ENCODE data around the gene UCHL5.
A peak's percentile ranks its signal among the peaks of the same experiment; 100 is the strongest.

Gene UCHL5, protein sequence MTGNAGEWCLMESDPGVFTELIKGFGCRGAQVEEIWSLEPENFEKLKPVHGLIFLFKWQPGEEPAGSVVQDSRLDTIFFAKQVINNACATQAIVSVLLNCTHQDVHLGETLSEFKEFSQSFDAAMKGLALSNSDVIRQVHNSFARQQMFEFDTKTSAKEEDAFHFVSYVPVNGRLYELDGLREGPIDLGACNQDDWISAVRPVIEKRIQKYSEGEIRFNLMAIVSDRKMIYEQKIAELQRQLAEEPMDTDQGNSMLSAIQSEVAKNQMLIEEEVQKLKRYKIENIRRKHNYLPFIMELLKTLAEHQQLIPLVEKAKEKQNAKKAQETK

DNA sequence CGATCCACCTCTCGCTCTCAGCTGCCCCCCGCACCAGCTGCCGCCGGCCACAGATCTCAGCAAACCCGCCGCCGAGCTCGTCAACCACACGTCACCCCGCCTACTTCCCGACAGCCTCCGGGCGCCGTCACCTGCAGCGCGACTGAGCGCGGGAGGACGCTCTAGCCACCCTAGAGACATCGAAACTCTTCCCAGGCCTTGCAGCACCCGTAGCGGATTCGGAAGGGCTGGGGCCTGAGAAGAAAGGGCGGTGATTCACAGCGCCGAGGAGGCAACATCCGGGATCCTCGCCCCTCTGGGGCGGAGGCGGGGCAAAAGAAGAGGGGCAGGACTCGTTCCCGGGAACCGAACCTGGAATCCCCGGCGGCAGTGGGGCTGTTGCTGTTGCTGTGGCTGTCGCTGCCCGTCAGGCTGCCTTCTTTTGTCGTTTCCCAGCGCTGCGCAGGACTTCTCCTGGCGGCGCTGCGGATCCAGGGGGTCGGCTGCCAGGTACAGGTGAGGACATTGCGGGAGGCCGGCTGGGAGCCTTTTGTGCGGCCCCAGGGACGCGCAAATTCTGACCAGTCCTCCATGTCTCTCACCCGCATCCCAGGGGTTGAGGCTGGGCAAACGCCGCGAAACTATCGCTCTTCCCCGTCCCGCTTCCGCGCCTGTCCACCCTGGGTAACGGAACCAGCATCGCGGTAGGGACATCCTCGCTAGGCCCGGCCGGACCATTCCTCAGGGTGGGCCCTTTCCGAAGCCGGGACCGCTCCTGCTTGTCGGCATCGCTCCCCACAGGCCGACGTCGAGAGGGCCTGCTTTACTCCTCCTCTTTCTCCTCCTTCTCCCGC, at the start of gene UCHL5, which contains the start of gene RO60:
UCHL5 (minus strand) TSS at position 79 of the 833 bp plus-strand sequence. CDS start 100 bp downstream, outside the sequence.
RO60 (plus strand) TSS at position 331 of the 833 bp plus-strand sequence. CDS start 9,443 bp downstream, outside the sequence.
- DNase-seq: peak; percentile 84 to 98 (median 96)

DNA sequence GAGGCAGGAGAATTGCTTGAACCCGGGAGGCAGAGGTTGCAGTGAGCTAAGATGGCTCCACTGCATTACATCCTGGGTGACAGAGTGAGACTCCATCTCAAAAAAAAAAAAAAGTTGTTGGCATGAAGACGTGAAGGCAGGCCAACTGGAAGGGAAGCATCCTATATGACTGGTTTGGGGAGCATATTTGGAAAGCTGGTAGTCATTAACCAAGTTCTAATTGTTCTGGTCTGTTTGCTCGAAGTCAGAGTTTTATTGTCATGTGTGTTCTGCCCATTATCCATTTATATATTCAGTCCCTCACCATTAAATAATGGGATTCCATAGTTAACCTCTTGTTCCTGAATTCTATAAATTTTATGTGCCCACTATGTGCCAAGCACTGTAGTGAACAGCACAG, 49.3 kb upstream of the UCHL5 start:
- no peak for DNase-seq

DNA sequence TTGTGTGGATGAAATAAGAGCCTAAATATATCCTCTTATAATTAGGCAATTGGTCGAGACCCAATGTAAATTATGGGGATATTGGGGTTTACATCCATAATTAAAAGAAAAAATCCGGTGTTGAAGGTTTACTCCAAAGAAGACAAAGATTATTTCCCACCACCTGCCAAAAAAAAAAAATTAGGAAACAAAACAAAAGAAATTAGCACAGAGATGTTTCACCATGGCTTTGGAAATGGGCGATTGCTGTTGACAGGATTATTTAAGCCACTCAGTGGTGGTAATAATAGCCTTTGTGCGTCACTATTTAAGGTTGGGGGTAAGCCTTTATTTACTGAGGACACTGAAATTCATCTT, 46.6 kb upstream of the UCHL5 start:
- no peak for DNase-seq

DNA sequence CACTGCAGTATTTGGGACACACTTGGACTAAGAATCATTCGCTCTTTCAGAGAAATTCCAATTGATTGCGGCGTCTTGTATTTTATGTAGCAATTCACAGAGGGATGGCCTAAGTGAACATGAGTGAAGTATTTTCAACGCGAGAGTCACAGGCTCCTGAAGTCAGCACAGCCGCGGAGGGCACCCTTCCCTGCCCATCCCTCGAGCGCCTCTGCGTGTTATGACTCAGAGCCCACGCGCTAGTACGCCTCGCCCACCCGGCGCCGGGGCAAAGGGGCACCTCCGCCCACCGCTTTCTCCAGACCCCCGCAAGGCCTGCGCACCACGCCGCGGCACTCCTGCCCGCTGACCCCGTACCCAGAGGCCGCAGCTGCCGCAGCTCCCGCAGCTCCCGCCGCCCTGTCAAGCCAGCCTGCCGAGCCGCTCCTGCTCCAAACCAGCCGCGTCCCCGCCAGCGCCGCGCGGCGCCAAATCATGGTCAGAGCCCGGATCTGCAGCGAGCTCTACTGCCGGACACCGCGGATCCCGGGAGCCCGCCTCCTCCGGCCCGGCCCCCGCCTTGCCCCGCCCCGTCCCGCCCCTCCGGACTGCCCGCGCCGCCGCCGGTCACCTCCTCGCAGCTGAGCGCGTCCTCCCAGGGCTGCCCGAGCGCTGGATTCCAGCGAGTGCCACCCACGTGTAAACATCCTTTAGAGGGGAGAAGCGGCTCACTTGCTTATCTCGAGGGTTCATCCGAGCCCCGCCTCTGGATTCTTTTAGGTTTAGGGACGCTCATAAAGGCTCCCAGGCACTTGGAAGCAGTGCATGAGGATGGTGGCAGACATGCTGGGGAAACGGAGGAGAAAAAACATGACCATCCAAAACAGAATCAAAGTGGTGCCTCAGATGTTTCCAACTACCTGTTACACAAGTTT, 46.0 kb upstream of the UCHL5 start, which contains the start of gene GLRX2:
GLRX2 (minus strand) TSS at position 508 of the 914 bp plus-strand sequence; CDS start at position 476, 32 bp downstream.
- DNase-seq: peak; percentile 19 to 93 (median 82)

DNA sequence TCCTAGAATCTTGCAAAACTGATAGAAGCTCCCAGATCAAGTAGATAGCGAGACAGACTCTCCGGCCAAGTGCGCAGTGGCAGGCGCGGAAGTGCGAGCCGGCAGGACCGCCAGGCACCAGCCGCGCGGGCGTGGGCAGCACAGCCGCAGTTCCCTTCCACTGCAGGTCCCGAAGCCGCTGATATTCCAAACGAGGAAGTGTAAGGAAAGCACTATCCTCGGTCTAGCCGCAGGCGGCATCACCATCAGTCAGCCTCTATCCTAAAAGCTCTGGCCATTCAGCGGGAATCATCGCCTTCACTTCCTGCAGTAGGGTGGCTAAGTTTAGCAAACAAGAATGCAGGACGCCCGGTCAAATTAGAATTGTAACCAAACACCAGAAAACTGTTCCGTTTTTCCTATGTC, 45.3 kb upstream of the UCHL5 start:
- DNase-seq: peak in 50 of 58 donors; percentile 5 to 66 (median 28)

DNA sequence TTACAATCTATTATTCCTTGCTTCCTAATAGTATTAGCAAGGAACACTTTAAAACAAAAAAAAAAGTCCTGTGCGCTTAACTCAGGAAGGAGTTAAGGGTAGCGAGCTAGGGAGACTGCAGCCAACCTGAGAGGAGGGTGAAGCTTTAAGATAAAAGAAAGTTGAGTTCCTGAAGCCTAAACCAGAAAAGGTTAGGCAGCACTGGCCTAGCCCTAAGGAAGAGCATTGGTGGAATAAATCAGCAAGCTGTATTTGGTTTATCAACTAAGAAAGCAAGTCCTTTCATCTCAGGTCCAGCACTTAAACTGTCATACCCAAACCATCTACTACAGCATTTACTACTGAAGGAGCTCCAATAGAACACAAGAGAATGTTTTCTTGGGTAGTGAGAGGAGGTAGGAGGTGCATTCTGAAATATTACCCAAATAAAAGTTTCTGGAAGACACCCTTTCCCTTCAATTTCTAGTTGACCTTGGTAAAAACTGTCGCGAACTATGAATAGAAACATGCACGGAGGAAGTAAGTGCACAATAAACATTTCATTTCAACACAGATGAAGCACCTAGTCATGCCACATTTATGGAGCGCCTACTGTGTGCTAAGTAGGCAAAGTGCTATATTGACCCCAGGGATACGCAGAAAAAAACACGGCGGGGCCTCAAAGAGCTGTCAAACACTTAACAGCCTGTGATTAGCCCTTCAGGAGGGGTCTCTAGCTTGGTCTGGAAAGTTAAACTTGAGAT, 44.8 kb upstream of the UCHL5 start:
- peak in 1 of 58 donors; percentile 34 for DNase-seq

DNA sequence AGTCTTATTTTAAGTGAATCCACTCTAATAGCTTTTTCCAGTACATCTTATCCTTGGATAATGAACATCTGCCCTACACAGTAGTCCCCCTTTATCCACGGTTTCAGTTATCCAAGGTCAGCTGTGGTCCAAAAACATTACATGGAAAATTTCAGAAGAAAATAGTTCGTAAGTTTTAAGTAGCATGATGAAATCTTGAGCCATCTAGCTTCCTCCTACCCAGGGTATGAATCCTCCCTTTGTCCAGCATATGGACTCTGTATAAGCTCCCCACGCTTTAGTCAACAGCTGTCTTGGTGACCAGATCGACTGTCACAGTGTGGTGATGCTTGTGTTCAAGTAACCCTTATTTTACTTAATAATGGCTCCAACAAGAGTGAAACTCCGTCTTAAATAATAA, 43.5 kb upstream of the UCHL5 start:
- DNase-seq: no peak

DNA sequence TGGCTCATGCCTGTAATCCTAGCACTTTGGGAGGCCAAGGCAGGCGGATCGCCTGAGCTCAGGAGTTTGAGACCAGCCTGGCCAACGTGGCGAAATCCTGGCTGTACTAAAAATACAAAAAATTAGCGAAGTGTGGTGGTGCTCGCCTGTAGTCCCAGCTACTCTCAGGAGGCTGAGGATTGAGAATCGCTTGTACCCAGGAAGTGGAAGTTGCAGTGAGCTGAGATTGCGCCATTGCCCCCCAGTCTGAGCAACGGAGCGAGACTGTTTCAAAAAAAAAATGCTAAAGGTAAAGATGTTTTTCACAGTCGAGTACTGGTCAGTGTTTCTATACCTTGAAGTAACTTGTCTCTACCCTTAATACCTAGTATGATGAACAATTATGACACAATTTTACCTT, 35.0 kb upstream of the UCHL5 start:
- no peak for DNase-seq

DNA sequence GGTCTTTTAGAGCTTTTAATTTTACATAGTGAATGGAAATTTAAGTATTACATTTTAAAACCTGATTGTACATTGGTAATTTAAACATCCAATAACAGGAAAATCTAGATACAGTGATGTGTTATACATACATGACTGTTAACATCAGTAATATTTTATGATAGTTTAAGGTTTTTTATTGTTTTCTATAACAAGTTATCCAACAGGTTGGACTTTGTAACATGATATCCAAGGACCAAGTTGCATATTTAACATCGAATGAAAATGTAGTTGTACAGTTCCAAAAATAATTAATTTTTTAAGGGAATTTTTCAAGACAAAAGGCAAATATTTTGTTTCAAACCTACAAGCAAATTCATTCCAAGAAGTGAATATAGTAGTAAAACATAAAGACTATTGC, 31.7 kb upstream of the UCHL5 start:
- DNase-seq: no peak

DNA sequence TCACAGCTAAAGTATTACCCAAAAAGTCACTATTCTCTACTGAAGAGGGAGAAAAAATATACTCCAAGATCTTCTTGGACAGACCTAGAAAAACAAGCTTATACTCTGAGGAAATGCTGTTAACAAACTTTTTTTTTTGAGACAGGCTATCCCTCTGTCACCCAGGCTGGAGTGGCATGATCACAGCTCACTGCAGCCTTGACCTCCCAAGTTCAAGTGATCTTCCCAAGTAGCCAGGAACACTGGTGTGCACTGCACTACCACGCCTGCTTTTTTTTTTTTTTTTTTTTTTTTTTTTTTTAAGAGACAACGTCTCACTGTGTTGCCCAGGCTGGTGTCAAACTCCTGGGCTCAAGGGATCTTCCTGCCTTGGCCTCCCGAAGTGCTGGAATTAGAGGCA, 28.7 kb upstream of the UCHL5 start:
- no peak for DNase-seq

DNA sequence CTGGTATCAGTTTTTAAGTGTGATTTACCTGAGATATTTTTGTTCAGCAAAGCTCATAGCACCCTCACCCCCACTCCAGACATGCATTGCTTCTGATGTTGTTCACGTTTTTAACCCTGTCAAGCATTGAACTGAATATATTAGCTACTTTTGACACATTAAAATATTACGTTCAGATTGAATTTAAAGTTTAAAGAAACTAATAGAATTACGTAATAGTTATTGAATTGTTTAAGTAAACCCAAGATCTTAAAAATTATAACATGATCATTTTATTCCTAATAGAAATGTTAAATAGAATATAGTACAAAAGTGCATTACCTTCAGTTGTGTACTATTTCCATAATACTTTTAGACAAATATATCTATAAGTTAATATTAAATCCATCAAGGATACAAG, 27.2 kb upstream of the UCHL5 start:
- no peak for DNase-seq

DNA sequence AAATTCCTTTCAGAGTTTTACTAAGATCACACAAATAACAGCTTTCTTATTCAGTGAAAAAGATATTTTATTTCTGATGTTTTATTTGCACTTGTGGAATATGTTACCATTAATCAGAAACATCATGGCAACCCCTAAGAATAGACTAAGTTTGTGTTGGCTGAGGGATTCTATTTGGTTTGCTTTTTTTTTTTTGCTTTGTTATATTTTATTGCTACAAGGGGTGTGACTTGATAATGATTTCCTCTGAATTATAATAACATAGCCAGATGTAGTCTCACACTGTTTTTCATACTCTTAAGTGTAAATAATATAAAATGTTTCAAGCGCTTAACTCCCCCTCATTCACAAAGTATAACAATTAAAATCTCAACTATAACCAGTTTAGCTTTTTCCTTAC, 26.1 kb upstream of the UCHL5 start:
- no peak for DNase-seq

DNA sequence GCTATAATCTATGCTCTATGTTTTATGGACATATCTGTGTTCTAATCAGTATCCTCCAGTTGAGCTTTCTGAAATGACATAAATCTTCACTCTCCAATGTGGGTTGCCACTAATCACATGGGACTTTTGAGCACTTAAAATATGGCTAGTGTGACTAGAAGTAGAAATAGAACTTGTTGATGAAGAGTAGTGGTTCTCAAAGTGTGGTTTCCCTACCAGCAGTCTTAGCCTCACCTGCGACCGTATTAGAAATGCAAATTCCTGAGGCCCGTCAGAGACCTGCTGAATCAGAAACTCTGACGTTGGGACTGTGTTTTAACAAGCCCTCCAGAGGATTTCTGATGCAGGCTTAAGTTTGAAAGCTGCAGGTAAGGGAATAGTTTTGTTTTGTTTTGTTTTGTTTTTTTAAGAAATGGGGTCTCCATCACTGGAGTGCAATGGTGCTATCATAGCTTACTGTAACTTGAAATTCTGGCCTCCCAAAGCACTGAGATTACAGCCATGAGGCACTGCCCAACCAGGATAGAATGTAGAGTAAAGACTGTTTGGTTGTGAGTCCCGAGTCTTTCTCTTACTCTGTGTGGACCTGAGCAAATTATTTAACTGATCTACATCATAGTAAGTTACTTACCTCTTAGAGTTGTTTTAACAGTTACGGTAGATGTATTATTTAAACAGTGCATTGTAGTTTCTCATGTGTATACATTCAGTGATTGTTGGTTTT, 24.4 kb upstream of the UCHL5 start:
- no peak for DNase-seq

DNA sequence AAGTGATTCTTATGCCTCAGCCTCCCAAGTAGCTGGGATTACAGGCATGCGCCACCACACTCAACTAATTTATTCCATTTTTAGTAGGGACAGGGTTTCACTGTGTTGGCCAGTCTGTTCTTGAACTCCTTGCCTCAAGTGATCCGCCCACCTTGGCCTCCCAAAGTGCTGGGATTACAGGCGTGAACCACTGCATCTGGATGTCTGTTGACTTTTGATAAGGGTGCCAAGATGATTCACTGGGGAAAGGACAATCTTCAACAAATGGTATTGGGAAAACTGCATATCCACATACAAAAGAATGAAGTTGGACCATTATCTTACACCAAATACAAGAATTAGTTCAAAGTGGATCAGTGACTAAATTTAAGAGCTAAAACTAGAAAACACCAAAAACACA, 20.0 kb upstream of the UCHL5 start:
- DNase-seq: no peak

DNA sequence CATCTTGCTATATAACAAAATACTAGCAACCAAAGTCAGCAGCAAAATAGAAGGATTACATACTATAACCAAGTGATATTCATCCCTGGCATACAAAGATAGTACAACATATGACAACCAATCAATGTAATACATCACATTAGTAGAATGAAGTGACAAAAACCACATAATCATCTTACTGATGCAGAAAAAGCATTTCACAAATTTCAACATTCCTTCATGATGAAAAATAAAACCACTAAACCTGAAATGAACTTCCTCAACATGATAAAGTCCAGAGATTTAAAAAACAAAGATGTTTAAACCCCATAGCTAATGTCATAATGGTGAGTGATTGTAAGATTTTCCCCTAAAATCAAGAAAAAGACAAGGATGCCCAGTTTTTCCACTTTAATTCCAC, 18.8 kb upstream of the UCHL5 start:
- DNase-seq: no peak

DNA sequence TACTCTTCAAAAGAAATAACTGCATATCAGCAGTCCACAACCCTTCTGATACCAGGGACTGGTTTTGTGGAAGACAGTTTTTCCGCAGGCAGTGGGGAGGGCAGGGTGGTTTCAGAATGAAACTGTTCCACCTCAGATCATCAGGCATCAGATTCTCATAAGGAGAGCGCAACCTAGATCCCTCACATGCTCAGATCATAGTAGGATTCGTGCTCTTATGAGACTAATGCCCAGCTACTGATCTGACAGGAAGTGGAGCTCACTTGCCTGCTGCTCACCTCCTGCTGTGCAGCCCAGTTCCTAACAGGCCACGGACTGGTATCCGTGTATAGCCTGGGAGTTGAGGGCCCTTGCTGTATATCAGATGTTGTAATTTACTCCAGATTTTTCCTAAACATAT, 11.8 kb upstream of the UCHL5 start:
- no peak for DNase-seq

DNA sequence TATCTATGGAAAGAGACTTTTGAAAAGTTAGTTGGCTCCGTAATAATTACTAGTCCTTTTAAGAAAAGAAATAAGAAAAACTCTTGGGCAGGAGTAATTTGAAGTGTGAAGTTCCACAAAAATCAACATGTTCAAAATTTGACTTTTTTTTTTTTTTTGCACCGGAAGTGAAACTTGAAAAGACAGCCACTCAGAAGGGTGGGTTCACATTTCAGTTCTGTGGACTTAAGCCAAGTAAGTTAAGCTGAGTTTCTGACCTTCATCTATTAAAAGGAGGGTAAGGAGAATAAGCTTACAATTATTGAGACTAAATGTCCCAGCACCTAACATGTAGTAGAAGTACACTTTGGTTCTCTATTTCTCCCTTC, 11.2 kb upstream of the UCHL5 start:
- DNase-seq: no peak

DNA sequence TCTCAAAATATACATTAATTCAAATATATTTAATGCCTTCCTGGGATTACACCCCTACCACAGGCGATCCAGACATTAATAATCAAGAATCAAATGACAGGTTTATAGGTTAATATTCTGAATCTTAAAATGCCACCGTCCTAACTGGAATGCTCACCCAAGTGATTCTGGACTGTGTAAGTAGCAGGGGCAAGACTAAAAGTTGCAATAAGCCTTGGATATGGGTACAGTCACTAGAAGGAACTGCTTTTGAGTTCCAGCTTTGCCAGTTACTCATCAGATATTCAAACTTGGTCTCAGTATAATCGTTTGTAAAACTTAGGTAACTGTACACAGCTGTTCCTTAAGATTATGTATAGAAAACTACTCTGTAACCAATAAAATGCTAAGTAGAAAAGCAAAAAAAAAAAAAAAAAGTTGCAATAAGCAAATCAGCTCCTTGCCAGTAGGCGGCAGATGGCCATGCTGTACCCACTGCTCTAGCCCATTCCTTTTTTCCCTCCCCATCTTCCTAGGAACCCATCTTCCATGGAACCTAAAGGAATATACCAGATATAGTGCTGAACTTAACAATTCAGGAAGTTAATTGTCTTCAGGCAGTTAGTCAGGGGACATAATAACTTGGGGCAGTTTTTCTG, 10.7 kb upstream of the UCHL5 start:
- no peak for DNase-seq

DNA sequence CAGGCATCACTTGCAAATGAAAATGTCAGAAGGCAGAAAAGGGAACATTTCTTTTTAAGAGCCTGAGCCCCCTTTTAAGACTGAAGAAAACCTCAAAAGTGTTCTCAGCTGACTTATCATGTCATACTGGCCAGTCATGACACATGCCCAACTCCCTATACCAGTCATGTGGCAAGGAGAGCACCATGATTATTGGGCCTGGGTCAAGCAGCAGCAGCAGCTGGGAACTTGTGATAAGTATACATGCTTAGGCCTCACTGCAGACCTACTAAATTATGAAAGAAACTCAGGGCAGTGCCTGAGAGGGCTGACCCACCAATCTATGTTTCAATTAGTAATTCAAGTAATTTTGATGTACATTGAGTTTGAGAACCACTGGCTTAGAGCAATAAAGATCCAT, 8.9 kb upstream of the UCHL5 start:
- DNase-seq: no peak

DNA sequence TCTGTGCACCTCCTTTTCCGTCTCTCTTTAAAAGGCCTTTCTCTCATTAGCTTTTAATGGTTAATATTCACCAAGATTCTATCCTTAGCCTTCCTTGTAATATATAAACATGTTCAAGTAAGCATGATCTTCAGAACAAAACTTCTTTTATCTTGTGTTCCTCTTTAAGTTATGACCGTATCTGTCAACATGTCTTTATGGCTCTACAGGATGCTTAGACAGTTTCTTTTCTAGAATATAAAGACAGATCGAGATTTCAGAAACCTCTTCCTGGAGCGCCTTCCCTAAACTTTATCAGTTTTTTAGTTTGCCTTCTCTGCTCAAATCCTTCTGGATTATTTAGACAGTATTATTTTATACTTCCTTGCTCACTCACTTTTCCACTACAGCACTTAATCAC, 7.4 kb upstream of the UCHL5 start:
- DNase-seq: no peak

All from anterior cingulate cortex (tissue), 58 donors.